ENCODE data around the gene CHID1. TPM values are rescaled to one million over a fixed set of nuclear protein-coding genes. Genes with fewer than 3 reads are reported as not detected.

The CHID1 gene
- 55.0 TPM for total RNA-seq

DNA sequence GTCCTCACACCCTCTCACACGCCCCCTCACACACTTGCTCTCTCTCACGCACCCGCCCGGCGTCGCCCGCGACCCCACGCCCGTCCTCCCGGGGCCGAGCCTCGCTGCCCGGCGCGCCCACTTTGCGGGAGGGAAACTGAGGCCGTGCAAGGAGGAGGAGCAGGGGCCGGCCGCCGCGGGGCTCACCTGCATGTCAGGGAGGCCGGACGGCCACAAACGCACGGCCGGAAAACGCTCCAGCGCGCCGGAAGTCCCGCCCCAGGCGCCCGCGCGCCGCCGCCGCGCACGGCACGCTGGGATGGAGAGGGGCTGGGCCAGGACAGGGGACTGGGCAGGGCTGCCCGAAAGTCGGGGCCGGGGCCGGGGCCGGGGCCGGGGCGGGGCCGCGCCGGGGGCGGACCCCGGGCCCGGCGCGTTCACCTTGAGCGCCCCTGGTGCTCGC, at the start of gene CHID1:
Gene CHID1, minus strand, starts transcription at position 222 of the 442 bp plus-strand sequence. CDS start 5,994 bp downstream, outside the sequence.

GRCh38 chr11:925496-926301, 15.1 kb upstream of the CHID1 start, which contains the start of gene AP2A2:
TSS of gene AP2A2 (plus strand) at chr11:925870. CDS start at chr11:926022, 152 bp downstream.

GRCh38 chr11:842370-843002, 68.1 kb downstream of the CHID1 start, which contains the start of the genes POLR2L and TSPAN4:
TSS of gene POLR2L (minus strand) at chr11:842529. CDS start at chr11:842508, 21 bp downstream.
TSS of gene TSPAN4 (plus strand) at chr11:842852. CDS start at chr11:850305, 7,453 bp downstream.

DNA sequence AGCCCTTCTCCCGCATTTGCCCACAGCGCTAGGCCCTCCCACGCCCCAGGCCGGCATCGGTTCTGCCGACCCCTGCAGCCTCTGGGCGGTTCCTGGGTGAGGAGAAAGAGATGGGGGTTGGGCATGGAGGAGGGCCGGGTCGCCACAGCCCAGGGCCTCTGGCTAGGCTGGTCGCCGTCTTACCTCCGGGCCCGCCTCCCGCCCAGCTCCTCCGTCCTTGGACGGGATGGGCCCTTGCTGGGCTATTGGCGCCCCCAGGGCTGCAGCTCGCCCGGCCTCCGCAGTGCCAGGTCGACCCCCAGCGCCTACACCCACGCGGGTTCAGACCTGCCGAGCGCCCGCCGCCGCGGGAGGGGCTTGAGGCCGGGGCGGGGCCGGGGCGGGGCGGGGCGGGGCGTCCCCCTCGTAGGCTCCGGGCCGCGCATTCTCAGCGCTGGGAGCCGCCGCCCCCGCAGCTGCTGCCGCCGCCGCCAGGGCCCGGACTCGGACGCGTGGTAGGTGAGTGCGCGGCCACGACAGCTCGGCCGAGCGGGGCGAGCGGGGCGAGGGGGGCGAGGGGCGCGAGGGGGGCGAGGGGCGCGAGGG, 78.0 kb downstream of the CHID1 start, which contains the start of gene CD151:
Gene CD151, plus strand, starts transcription at position 424 of the 585 bp plus-strand sequence. CDS start 3,118 bp downstream, outside the sequence.

DNA sequence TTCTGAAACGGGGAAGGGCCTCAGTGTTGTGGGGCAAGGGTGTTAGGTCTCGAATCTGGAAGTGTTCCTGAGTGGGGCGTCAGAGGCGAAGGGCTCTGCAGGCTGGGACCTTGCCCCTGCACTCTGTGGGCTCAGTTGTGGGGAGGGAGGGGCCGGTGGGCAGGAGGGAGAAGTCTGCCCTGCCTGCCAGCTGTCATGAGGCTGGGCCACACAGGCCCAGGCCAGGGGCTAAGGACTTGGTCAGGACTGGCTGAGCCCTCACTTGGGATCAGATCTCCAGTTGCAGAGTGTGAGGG, 82.8 kb downstream of the CHID1 start, which contains the start of gene CRACR2B:
Gene CRACR2B, plus strand, starts transcription at position 23 of the 296 bp plus-strand sequence. CDS start 689 bp downstream, outside the sequence.

DNA sequence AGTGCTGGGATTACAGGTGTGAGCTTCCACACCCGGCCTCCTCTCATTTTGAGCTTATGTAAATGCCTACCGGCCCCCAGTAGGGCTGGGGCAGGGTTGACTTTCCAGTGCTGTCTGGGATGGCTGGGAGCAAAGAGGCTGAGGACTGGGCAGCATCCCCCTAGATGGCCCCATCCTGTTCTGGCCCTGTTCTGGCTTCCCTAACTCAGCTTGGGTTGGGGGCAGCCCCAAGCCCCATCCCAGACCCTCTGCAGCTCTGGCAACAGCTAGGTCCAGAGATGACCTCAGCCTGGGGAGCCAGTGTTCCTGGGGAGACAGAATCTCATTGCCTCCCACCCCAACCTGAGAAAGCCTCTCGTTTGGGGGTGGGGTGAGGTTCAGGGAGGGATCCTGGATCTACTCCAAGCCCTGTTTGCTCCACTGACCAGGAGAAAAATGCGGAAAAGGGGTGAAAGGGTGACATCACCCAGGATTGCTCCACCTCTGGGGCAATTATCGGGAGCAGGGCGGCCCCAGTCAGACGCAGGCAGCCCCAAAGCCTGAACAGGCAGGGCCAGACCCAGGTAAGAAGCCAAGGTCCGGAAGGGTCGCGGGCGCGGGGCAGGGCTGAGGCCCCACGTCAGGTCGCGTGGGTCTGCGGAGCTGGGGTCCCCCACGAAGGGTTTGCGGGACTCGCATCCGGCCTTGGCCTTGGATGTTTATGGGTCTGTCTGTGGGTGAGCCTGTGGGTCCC, 92.0 kb downstream of the CHID1 start, which contains the start of gene PNPLA2:
Gene PNPLA2, plus strand, starts transcription at position 519 of the 733 bp plus-strand sequence. CDS start 805 bp downstream, outside the sequence.

Small RNAs within 50 kb of the gene (small RNA-seq; reads per million reads assigned to genes)
- gene RNU6-1025P (ENCODE audit: low replicate concordance), result not detected

Other genes with a start within 250 kb of the CHID1 start
- 27.9 TPM for gene DEAF1, start 215.6 kb downstream of the CHID1 start, total RNA-seq
- gene TMEM80, start 215.0 kb downstream of the CHID1 start, total RNA-seq, result 16.8 TPM
- 137 TPM for gene EPS8L2, start 204.6 kb downstream of the CHID1 start, total RNA-seq
- 118 TPM for gene TALDO1, start 163.3 kb downstream of the CHID1 start, total RNA-seq
- gene GATD1, start 133.3 kb downstream of the CHID1 start, total RNA-seq, result 67.5 TPM
- 0.12 TPM for gene CEND1, start 120.7 kb downstream of the CHID1 start, total RNA-seq
- gene SLC25A22, start 112.5 kb downstream of the CHID1 start, total RNA-seq, result 10.7 TPM
- gene PIDD1, start 105.6 kb downstream of the CHID1 start, total RNA-seq, result 19.7 TPM
- gene RPLP2, start 100.8 kb downstream of the CHID1 start, total RNA-seq, result 558 TPM
- 76.7 TPM for gene PNPLA2, start 91.9 kb downstream of the CHID1 start, total RNA-seq
- 12.9 TPM for gene CRACR2B, start 82.9 kb downstream of the CHID1 start, total RNA-seq
- 153 TPM for gene CD151, start 77.9 kb downstream of the CHID1 start, total RNA-seq
- 39.9 TPM for gene POLR2L, start 68.3 kb downstream of the CHID1 start, total RNA-seq
- 75.3 TPM for gene TSPAN4, start 68.0 kb downstream of the CHID1 start, total RNA-seq
- gene AP2A2, start 15.1 kb upstream of the CHID1 start, total RNA-seq, result 93.0 TPM
- 5.0 TPM for gene MUC6, start 125.9 kb upstream of the CHID1 start, total RNA-seq
- under 0.01 TPM for gene MUC2, start 164.1 kb upstream of the CHID1 start, total RNA-seq
- 0.18 TPM for gene MUC5AC, start 247.1 kb upstream of the CHID1 start, total RNA-seq